Measurements from ENCODE around the gene LIN54. TPM values are rescaled to one million over a fixed set of nuclear protein-coding genes. Genes with fewer than 3 reads are reported as not detected.

The LIN54 gene
- total RNA-seq, 1 experiment from 2014 or later, result 14.5 TPM

DNA sequence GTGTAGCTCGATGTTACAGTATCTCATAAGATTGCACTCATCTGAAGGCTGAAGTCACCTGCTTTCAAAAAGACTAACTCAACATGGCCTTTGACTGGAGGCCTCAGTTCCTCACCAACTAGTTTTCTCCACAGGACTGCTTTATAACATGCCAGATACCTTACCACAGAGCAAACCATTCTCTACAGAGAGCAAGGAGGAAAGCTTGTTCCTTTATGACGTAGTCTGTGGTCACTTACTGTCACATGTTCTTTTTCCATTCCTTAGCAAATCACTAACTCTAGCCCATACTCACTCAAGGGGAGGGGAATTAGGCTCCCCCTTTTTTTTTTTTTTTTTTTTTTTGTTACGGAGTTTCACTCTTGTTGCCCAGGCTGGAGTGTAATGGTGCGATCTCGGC is 106.9 kb downstream of the LIN54 start:
- ChIA-PET CTCF (no interaction called here), POLR2A (no interaction called here)
- in situ Hi-C loops (cut with HindIII; ENCODE audit: low pct_unique_long_range_greater_than_20kb, low sequenced_read_pairs) (no loop called here), intact Hi-C loops (cut with micrococcal nuclease; ENCODE audit: unreplicated experiment) (no loop called here)
- H3K4me3 ChIP-seq (ENCODE audit: low read depth in 2 of 2, low read length in 2 of 2), result no peak overlapping the region
- TF ChIP-seq, protein P1, sequence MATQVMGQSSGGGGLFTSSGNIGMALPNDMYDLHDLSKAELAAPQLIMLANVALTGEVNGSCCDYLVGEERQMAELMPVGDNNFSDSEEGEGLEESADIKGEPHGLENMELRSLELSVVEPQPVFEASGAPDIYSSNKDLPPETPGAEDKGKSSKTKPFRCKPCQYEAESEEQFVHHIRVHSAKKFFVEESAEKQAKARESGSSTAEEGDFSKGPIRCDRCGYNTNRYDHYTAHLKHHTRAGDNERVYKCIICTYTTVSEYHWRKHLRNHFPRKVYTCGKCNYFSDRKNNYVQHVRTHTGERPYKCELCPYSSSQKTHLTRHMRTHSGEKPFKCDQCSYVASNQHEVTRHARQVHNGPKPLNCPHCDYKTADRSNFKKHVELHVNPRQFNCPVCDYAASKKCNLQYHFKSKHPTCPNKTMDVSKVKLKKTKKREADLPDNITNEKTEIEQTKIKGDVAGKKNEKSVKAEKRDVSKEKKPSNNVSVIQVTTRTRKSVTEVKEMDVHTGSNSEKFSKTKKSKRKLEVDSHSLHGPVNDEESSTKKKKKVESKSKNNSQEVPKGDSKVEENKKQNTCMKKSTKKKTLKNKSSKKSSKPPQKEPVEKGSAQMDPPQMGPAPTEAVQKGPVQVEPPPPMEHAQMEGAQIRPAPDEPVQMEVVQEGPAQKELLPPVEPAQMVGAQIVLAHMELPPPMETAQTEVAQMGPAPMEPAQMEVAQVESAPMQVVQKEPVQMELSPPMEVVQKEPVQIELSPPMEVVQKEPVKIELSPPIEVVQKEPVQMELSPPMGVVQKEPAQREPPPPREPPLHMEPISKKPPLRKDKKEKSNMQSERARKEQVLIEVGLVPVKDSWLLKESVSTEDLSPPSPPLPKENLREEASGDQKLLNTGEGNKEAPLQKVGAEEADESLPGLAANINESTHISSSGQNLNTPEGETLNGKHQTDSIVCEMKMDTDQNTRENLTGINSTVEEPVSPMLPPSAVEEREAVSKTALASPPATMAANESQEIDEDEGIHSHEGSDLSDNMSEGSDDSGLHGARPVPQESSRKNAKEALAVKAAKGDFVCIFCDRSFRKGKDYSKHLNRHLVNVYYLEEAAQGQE (IDR thresholded peaks at IDR 0.05; ENCODE audit: insufficient read depth in 1 of 2, low read depth in 2 of 2, low read length in 1 of 2), result no peak
- TF ChIP-seq POLR2AphosphoS5 (IDR thresholded peaks at IDR 0.05; ENCODE audit: low read depth, low read length), result no peak
- TF ChIP-seq TCF7L2 (IDR thresholded peaks at IDR 0.05; ENCODE audit: low read depth, low read length), result no peak
- TF ChIP-seq, protein P2, sequence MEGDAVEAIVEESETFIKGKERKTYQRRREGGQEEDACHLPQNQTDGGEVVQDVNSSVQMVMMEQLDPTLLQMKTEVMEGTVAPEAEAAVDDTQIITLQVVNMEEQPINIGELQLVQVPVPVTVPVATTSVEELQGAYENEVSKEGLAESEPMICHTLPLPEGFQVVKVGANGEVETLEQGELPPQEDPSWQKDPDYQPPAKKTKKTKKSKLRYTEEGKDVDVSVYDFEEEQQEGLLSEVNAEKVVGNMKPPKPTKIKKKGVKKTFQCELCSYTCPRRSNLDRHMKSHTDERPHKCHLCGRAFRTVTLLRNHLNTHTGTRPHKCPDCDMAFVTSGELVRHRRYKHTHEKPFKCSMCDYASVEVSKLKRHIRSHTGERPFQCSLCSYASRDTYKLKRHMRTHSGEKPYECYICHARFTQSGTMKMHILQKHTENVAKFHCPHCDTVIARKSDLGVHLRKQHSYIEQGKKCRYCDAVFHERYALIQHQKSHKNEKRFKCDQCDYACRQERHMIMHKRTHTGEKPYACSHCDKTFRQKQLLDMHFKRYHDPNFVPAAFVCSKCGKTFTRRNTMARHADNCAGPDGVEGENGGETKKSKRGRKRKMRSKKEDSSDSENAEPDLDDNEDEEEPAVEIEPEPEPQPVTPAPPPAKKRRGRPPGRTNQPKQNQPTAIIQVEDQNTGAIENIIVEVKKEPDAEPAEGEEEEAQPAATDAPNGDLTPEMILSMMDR (IDR thresholded peaks at IDR 0.05), result no peak
- TF ChIP-seq SIN3A (IDR thresholded peaks at IDR 0.05; ENCODE audit: borderline replicate concordance, insufficient read depth, low read depth, low read length), result no peak
- H3K36me3 ChIP-seq (ENCODE audit: control insufficient read depth, insufficient read depth, low read length), result peaks cover 6% of the 10 kb centered on the region
- no peaks in the 10 kb centered on the region for H3K9me3 ChIP-seq (ENCODE audit: control insufficient read depth, insufficient read depth, low read depth, low read length)
- DNase-seq (ENCODE audit: low read depth, low spot score) (no peak), ATAC-seq (no peak)
- H3K27me3 ChIP-seq (ENCODE audit: control insufficient read depth, insufficient read depth, low read length), result no peaks in the 10 kb centered on the region
- BruUV-seq (replicated peaks), result no TSS peak
- peaks cover 9% of the 10 kb centered on the region for H3K4me1 ChIP-seq (ENCODE audit: control insufficient read depth, insufficient read depth, low read length)
- H3K27ac ChIP-seq (ENCODE audit: low read length), result no peak overlapping the region

DNA sequence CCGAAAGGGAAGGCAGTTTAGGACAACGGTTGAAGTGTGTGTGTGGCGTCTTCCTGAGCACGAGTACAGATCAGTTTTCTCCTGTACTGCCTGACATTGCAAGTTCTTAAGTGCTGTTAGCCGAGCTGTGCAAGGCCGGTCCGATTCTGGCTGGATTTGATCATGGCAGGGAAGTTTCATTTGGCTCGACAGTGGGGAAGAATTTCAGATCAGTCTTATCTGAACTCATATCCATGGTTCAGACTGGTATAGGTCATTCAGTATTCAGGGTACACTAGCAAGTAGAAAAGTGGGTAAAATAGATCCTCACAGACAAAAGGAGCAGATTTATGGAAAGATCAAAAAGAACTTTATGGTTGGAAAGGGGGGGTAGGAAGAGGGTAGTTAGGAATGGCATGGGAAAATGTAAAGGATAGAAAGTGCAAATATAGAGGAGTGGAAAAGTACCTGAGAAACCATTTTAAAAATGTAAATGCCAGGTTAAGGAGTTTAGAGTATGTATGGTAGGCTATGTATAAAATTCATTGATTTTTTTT is 109.4 kb downstream of the LIN54 start:
- POLR2A ChIA-PET, result interaction anchor here (1.0 kb wide), 1 partner anchor 14 kb away, joined by 3 read pairs; no protein-coding TSS in a partner anchor
- no peaks in the 10 kb centered on the region for H3K9me3 ChIP-seq (ENCODE audit: control insufficient read depth, insufficient read depth, low read depth, low read length)
- ATAC-seq (no peak), DNase-seq (ENCODE audit: low read depth, low spot score) (no peak)
- CTCF ChIA-PET, result no interaction called here
- no TSS peak for BruUV-seq (replicated peaks)
- intact Hi-C loops (cut with micrococcal nuclease; ENCODE audit: unreplicated experiment) (no loop called here), in situ Hi-C loops (cut with HindIII; ENCODE audit: low pct_unique_long_range_greater_than_20kb, low sequenced_read_pairs) (no loop called here)
- H3K27me3 ChIP-seq (ENCODE audit: control insufficient read depth, insufficient read depth, low read length), result no peaks in the 10 kb centered on the region
- TF ChIP-seq, protein P2 (IDR thresholded peaks at IDR 0.05), result no peak
- TF ChIP-seq POLR2AphosphoS5 (IDR thresholded peaks at IDR 0.05; ENCODE audit: low read depth, low read length) (no peak), SIN3A (IDR thresholded peaks at IDR 0.05; ENCODE audit: borderline replicate concordance, insufficient read depth, low read depth, low read length) (no peak), TCF7L2 (IDR thresholded peaks at IDR 0.05; ENCODE audit: low read depth, low read length) (no peak)
- TF ChIP-seq, protein P1 (IDR thresholded peaks at IDR 0.05; ENCODE audit: insufficient read depth in 1 of 2, low read depth in 2 of 2, low read length in 1 of 2), result no peak
- peak overlapping the region; percentile 97 for H3K27ac ChIP-seq (ENCODE audit: low read length)
- H3K4me1 ChIP-seq (ENCODE audit: control insufficient read depth, insufficient read depth, low read length), result peaks cover 9% of the 10 kb centered on the region
- H3K4me3 ChIP-seq (ENCODE audit: low read depth in 2 of 2, low read length in 2 of 2), result peak overlapping the region; percentile 95
- peaks cover 8% of the 10 kb centered on the region for H3K36me3 ChIP-seq (ENCODE audit: control insufficient read depth, insufficient read depth, low read length)
